GM21367 (cell line): ENCODE measurements around the gene SAFB2.
"Not testable (repeated sequence)": the region's sequence is repeated elsewhere in the genome, so short reads cannot be mapped to it uniquely, and the experiment has no call there.

ENCODE experiments used
- ATAC-seq: cut with Tn5 transposase; IDR thresholded peaks from one replicate; pipeline ENCODE4 v1.9.1; 2021; ENCODE audit not compliant: unreplicated experiment

SAFB2 gene

GRCh38 chr19:5608766-5609165 lies 13.8 kb downstream of the SAFB2 start:
- not testable (repeated sequence) for ATAC-seq

GRCh38 chr19:5608291-5608690 lies 14.3 kb downstream of the SAFB2 start:
- no peak for ATAC-seq

GRCh38 chr19:5607318-5608275 lies 15.0 kb downstream of the SAFB2 start:
- no peak for ATAC-seq

DNA sequence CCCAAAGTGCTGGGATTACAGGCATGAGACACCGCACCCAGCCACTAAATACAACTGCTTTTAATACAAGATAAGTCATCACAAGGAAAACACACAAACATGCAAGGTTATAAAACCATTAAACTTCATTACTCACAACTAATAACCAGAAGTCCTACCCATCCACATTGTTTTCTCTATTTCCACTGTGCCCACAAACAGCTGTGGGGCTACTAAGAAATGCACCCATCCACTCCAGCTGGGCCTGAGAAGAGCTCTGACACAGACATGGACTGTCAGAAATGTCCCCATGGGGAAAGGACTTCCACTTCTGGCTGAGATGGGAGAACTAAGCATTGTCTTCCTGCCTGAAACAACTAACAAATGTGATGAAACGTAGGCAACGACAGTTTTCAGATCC lies 17.2 kb downstream of the SAFB2 start:
- no peak for ATAC-seq

DNA sequence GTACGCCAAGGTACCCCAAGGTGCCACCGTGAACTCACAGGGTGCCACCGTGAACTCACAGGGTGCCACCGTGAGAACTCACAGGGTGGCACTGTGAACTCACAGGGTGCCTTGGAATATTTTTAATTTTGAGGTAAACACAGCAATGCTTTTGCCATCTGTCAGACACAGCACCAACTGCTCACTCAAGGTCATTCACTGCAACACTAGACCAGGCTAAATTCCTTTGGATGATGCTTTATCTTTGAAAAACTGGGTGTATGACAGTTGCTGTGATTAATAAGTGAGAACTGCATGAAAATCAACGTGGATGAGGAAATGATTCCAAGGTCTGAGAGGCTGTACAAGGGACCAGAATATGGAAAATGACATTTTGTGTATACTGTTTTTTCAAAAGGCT lies 18.9 kb downstream of the SAFB2 start:
- no peak for ATAC-seq

- no peak for ATAC-seq
Observed at GRCh38 chr19:5600797-5601196, 21.8 kb downstream of the SAFB2 start.

DNA sequence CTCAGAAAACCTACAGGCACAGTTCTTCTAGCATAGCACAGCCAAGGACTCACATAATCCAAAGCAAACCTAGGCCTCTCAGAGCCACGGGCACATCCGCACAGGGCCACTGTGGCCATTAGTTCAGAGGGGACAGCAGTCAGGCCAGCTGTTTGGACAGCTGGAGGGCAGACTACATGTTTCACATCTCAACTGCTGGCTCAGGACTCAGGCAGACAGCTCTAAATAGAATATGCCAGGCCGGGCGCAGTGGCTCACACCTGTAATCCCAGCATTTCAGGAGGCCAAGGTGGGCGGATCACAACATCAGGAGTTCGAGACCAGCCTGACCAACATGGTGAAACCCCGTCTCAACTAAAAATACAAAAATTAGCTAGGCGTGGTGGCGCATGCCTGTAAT lies 26.8 kb downstream of the SAFB2 start:
- no peak for ATAC-seq

GRCh38 chr19:5595129-5595528 lies 27.4 kb downstream of the SAFB2 start:
- no peak for ATAC-seq

DNA sequence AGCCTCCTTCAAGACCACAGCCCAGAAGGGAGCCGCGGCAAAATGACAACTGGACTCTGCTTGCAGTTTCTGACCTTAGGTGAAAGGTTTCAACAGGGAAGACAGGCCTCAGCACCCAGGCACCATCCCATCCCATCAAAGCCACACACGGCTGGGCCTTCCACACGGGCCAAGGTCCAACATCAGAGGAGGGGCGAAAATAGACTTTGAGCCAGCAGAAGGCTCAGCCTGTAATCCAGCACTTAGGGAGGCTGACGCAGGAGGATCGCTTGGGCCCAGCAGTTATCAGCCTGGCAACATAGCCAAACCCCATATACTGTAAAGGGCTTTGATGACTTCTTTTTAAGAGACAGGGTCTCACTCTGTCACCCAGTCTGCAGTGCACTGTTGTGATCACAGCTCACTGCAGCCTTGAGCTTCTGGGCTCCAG lies 28.0 kb downstream of the SAFB2 start:
- ATAC-seq = no peak

DNA sequence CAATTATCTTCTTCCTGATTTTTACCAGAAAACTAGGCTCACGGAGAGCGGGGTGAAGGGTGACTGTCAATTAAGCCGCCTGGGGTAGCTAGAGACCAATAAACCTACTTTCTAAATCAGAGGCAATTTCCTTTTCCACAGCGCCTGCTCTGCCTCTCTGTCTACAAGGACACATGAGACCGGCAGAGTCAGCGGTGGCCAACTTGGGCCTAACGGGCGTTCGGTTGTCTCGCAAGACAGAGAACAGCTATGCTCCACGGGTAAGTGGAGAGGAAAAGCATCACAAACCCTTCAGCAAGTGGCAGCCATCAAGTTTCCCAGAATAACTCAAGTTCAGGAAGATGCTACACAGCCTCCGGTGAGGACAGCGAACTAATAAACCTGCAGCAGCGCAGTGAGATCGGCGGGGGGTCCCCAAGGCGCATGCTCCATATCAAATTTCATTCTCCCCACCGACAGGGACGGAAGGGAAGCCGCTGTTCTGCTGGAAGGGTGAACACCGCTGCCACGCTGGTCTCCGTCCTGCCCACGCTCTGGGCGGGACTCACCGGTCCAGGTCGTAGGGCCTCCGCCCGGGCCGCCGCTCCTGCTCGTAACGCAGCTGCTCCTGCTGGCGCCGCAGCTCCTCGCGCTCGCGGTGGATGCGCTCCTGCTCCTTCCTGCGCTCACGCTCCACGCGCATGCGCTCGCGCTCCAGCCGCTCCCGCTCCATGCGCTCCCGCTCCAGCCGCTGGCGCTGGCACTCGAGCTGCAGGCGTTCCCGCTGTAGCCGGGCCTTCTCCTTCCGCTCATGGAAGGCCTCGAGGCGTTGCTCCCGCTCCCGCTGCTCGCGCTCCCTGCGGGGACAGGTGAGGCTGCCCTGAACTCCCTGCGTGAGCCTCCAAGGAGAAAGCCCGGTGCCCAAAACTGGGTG lies 29.0 kb downstream of the SAFB2 start:
- no peak for ATAC-seq

DNA sequence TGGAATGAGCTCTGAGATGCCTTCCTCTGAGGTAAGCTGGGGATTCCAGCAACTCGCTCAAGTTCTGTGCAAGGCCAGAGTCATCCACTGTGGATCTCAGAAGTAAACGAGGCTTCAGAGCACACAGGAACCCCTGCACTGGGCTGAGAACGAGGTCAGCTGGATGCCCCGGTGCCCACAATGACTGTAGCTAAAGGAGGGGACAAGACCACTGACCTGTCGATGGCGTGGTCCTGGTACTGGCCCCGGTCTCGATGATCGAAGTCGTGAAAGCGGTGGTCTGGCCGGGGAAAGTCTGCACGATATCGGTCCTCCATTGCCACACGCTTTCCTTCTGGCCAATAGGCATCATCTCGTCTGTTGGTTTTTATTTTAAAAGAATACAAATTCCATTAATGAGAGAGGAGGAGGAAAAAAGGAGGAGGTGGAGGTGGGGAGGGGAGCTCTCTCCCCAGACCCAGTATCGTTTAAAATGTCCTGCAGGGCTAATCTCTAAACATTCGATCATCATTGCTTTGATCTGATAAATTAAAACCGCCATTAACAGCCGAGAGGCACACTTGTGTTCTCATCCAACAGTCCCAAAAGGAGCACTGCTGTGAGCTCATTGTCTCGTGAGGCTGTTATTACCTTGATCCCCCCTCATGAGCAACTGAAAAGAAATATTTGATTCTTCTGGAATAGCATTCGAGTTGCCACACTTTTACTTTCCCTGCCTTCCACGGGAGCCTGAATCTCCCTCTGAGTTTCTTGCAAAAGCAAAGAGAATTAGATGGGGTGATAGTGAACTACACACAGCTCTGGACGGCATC lies 29.8 kb downstream of the SAFB2 start:
- ATAC-seq = no peak

DNA sequence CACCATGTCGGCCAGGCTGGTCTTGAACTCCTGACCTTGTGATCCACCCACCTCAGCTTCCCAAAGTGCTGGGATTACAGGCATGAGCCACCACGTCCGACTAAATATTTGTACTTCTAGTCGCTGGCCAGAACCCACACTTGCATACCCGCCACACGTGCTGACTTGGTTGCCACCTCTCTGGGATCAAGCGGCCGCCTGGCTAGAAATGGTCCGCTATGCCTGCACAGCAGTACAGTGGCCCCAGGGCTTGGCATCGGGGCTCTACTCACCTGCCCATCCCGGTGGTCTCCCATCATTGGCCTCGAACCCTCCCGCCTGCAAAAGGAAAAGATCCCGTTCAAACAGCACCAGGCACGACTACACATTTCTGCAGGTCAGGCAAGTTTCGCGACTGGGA lies 31.1 kb downstream of the SAFB2 start:
- no peak for ATAC-seq

- ATAC-seq = no peak
Observed at GRCh38 chr19:5590865-5591154, 31.8 kb downstream of the SAFB2 start.

DNA sequence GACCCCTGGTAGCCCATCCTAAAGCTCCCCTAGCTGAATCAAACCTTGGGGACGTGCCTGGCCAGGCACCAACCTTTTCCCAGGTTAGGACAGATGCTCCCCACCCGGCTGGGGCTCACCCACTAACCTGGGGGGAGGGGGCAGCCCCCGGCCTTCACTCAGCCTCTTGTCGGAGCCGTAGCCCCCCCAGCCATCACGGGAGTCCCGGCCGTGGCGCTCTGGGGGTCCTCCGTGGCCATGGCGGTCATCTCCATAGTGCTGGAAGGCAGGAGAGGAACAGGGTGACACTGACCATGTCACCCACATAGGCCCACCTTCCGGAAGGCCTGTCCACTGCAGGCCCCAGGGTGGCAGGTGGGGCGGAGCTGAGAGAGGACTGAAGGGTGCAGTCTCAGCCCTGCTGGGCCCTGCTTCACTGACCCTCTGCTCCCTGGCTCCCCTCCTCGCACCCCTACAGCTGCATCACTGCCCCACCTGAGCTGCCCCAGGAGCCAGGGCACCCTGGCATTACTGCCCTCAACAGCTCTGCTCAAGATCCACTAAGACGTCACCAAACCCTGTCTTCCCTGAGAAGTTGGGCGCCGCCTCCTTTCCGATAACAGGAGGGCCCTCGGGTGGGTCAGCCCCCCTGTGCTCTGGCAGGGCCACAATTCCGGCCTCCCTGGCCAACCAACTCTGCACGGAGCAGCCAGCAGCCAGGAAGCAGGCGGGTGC lies 32.3 kb downstream of the SAFB2 start:
- no peak for ATAC-seq

DNA sequence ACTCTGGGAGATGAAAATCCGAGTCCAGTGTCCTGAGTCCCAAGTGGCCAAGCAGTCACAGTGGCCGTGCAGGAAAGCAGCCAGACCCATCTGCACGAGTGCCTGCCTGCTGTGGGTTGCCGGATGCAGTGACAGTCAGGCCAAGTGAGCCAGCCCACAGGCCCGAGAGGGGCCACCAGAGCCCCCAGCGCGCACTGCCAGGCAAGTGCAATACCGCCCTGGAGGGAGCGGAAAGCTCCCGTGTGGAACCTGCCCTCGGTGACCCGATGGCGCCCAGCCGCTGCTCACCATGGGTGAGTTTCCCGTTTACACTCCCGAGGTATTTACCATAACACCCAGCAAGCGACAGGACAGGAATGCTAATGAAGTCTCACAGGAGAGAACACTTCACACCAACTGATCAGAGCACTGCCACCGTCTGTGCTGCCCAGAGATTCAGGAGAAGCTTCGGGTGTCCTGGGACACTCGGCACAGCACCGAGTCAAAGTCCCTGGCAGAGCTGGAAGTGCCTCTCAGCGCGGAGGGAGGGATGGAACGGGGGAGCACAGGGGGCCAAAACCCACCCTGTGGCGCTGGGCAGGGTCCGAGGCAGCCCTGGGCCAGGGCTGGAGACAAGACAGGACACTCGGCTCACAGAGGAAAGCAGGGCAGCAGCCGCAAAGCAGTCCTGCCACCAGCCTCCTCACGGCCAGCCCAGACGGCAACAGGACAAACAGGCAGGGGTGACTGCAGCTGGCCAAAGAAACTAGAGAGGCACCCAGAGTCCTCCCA lies 33.5 kb downstream of the SAFB2 start:
- ATAC-seq = no peak

GRCh38 chr19:5588441-5588840 lies 34.1 kb downstream of the SAFB2 start:
- ATAC-seq = no peak

GRCh38 chr19:5587661-5588060 lies 34.9 kb downstream of the SAFB2 start:
- no peak for ATAC-seq

GRCh38 chr19:5587071-5587455 lies 35.5 kb downstream of the SAFB2 start:
- ATAC-seq = no peak

GRCh38 chr19:5586300-5587070 lies 36.1 kb downstream of the SAFB2 start:
- ATAC-seq = no peak
